Right atrium auricular region (tissue), 2 donors: ENCODE results near the gene ARHGAP6. TPM values are rescaled to one million over a fixed set of nuclear protein-coding genes. Genes with fewer than 3 reads are reported as not detected.

Experiments used
- DNase-seq: peaks from one replicate; pipeline ENCODE4 v3.0.0-alpha.2; 2019; ENCODE audit warnings: low spot score
- H3K27ac ChIP-seq, 2 donors: fragments of 200-600 bp; sonication (generic); 1 replicate in 1 of 2; 2 replicates in 1 of 2; pipeline ENCODE4 v1.5.1; 2016 to 2019
- H3K27me3 ChIP-seq, 2 donors: fragments of 200-600 bp; sonication (generic); one replicate each; pipeline versions ENCODE4 v1.5.1 to v1.6.0; 2017 to 2019
- H3K36me3 ChIP-seq: fragments of 200-600 bp; sonication (generic); one replicate; pipeline ENCODE4 v1.5.1; 2016
- H3K4me1 ChIP-seq, 2 donors: fragments of 200-600 bp; sonication (generic); one replicate each; pipeline versions ENCODE4 v1.5.1 to v1.6.0; 2017 to 2019
- H3K4me3 ChIP-seq, 2 donors: fragments of 200-600 bp; sonication (generic); 1 replicate in 1 of 2; 2 replicates in 1 of 2; pipeline ENCODE4 v1.5.1; 2017 to 2019; ENCODE audit warnings: mild to moderate bottlenecking in 1 of 2, moderate library complexity in 1 of 2
- H3K9me3 ChIP-seq, 2 donors: fragments of 200-600 bp; sonication (generic); one replicate each; pipeline ENCODE4 v1.5.1; 2019
- total RNA-seq, 2 donors: library from RNA; depleted of rRNA; stranded (reverse); fragments of >200 nt; gene quantifications; one replicate each; pipeline ENCODE4 v1.1.0, GENCODE V29; 2016
- TF ChIP-seq, protein P1 (sequence below), 2 donors: fragments of 200-600 bp; sonication (generic); IDR thresholded peaks; one replicate each; pipeline ENCODE4 v1.5.1; 2019; ENCODE audit warnings: antibody characterized with exemption in 2 of 2

ARHGAP6 gene
- total RNA-seq, 2 donors from 2014 or later, result 5.1 to 9.4 TPM

GRCh38 chrX:11462136-11462535, 203.6 kb downstream of the ARHGAP6 start:
- Histone ChIP-seq H3K9me3 (no peaks in the 10 kb centered on the region), H3K4me3 (no peak overlapping the region), H3K36me3 (no peaks in the 10 kb centered on the region), H3K27ac (no peak overlapping the region), H3K27me3 (no peaks in the 10 kb centered on the region), H3K4me1 (no peaks in the 10 kb centered on the region)
- DNase-seq, result no peak
- TF ChIP-seq, protein P1, sequence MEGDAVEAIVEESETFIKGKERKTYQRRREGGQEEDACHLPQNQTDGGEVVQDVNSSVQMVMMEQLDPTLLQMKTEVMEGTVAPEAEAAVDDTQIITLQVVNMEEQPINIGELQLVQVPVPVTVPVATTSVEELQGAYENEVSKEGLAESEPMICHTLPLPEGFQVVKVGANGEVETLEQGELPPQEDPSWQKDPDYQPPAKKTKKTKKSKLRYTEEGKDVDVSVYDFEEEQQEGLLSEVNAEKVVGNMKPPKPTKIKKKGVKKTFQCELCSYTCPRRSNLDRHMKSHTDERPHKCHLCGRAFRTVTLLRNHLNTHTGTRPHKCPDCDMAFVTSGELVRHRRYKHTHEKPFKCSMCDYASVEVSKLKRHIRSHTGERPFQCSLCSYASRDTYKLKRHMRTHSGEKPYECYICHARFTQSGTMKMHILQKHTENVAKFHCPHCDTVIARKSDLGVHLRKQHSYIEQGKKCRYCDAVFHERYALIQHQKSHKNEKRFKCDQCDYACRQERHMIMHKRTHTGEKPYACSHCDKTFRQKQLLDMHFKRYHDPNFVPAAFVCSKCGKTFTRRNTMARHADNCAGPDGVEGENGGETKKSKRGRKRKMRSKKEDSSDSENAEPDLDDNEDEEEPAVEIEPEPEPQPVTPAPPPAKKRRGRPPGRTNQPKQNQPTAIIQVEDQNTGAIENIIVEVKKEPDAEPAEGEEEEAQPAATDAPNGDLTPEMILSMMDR (IDR thresholded peaks at IDR 0.05), result no peak

DNA sequence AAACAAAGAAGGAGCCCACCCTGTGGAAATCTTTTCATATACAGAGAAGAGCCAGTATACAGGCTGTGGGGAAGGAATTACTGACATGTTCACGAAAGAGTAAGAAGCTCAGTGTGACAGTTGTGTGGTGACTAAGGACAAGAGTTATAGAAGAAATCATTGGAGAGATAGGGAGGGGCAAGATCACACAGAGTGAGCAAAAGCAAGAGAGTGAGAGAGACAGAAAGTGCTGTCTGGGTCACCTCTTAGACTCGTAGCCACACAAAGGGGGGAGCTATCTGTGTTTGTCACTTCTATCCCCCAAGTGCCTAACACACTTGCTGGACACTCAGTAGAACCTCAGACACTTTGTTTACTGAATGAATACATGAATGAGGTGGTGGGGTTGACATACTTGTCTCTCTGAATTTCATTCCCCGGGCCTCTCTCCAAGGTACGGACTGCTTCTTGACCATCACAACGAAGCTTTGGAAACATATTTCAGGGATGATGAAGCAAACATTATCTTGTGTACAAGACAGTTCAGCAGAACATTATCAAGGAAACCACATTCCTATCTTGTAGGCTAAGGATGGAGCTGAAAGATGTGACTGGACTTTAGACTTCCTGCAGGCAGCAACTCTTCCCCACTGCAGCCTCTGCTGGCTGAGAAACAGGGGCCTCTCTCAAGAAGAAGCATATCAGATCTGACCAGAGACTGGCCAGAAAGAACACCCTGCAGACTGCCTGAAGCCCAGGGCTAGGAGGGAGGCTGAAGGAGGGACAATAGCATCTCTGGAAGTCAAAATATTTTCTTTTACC, 204.3 kb downstream of the ARHGAP6 start:
- no peak for DNase-seq
- Histone ChIP-seq H3K4me1 (no peaks in the 10 kb centered on the region), H3K9me3 (no peaks in the 10 kb centered on the region), H3K4me3 (no peak overlapping the region), H3K36me3 (no peaks in the 10 kb centered on the region), H3K27me3 (no peaks in the 10 kb centered on the region), H3K27ac (no peak overlapping the region)
- TF ChIP-seq, protein P1 (IDR thresholded peaks at IDR 0.05), result no peak

DNA sequence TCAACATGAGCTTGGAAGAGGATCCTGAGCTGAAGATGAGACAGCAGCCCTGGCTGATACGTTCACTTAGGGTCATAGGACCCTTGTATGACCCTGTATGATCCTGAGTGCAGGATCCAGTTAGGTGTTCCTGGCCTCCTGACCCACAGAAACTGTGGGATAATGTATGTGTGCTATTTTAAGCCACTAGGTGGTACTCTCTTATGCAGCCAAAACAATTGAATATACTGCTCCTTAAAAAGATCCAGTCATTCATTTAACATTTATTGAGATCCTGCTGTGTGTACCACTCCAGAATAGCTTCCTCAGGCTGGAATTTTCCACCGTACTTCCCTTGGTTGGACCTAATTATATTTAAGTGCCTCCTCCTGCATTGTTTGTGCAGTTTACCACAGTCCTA, 205.4 kb downstream of the ARHGAP6 start:
- Histone ChIP-seq H3K36me3 (no peaks in the 10 kb centered on the region), H3K27me3 (no peaks in the 10 kb centered on the region), H3K4me3 (no peak overlapping the region), H3K9me3 (no peaks in the 10 kb centered on the region), H3K27ac (no peak overlapping the region), H3K4me1 (no peaks in the 10 kb centered on the region)
- DNase-seq, result no peak
- TF ChIP-seq, protein P1 (IDR thresholded peaks at IDR 0.05), result no peak

DNA sequence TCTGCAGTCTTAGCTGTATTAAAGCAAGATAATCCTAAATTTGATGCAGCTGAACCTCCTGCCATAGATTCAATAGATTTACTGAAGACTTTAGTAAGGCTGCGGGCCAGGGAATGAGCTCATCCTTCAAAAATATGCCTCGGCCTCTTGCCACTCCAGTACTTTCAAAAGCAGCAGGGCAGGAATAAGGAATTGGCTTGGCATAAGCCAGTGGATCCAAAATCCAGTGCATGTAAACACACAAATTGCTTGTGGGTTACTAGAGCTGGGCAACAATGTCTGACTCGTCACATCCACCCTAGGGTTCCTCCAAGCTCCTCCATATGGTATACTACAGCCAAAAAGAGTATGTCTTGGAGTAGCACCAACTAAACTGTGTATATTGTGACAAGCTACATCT, 207.6 kb downstream of the ARHGAP6 start:
- Histone ChIP-seq H3K9me3 (no peaks in the 10 kb centered on the region), H3K36me3 (no peaks in the 10 kb centered on the region), H3K4me1 (no peaks in the 10 kb centered on the region), H3K27ac (no peak overlapping the region), H3K27me3 (no peaks in the 10 kb centered on the region), H3K4me3 (no peak overlapping the region)
- DNase-seq, result no peak
- TF ChIP-seq, protein P1 (IDR thresholded peaks at IDR 0.05), result no peak

- H3K9me3 ChIP-seq, result no peaks in the 10 kb centered on the region
- H3K4me3 ChIP-seq, result no peak overlapping the region
- no peaks in the 10 kb centered on the region for H3K27me3 ChIP-seq
- DNase-seq, result no peak
- TF ChIP-seq, protein P1 (IDR thresholded peaks at IDR 0.05), result no peak
- no peaks in the 10 kb centered on the region for H3K4me1 ChIP-seq
- no peak overlapping the region for H3K27ac ChIP-seq
- no peaks in the 10 kb centered on the region for H3K36me3 ChIP-seq
Measured at GRCh38 chrX:11451151-11451550, 214.6 kb downstream of the ARHGAP6 start.

GRCh38 chrX:11450354-11450753, 215.4 kb downstream of the ARHGAP6 start:
- no peak overlapping the region for H3K27ac ChIP-seq
- TF ChIP-seq, protein P1 (IDR thresholded peaks at IDR 0.05), result no peak

More at GRCh38 chrX:11450354-11450753, 215.4 kb downstream of the ARHGAP6 start:
- Histone ChIP-seq H3K27me3 (no peaks in the 10 kb centered on the region), H3K9me3 (no peaks in the 10 kb centered on the region), H3K4me3 (no peak overlapping the region), H3K4me1 (no peaks in the 10 kb centered on the region), H3K36me3 (no peaks in the 10 kb centered on the region)
- DNase-seq, result no peak
